CD4-positive, alpha-beta memory T cell (primary cell): ENCODE data around the gene CCDC50. TPM values are rescaled to one million over a fixed set of nuclear protein-coding genes. Genes with fewer than 3 reads are reported as not detected.
A peak's percentile ranks its signal among the peaks of the same experiment; 100 is the strongest.

Experiments used
- CTCF ChIA-PET: fragments of 350-600 bp; sonication (Branson Sonifier 250); formaldehyde crosslinking; loops from one replicate; lab custom pipeline; 2021; ENCODE audit warnings: inconsistent platforms; ENCODE audit not compliant: partially characterized antibody; lab: Charles Lee
- POLR2A ChIA-PET: fragments of 350-600 bp; sonication (Branson Sonifier 250); formaldehyde crosslinking; loops from one replicate; lab custom pipeline; 2021; ENCODE audit not compliant: partially characterized antibody; lab: Charles Lee
- DNase-seq, 5 donors: peaks; one replicate each; pipeline versions ENCODE4 v3.0.0 to v3.0.0-alpha.2; 2020 to 2022; ENCODE audit warnings: mixed read lengths in 1 of 5
- H3K27ac ChIP-seq: one replicate; pipeline ENCODE4 v1.7.0; 2013; ENCODE audit warnings: low read depth, low read length
- H3K27me3 ChIP-seq: 2 replicates; pipeline ENCODE4 v1.7.0; 2013; ENCODE audit warnings: mild to moderate bottlenecking, low read length, moderate library complexity; ENCODE audit not compliant: insufficient read depth
- H3K36me3 ChIP-seq: 2 replicates; pipeline ENCODE4 v1.7.0; 2013; ENCODE audit warnings: mild to moderate bottlenecking, low read length, moderate library complexity; ENCODE audit not compliant: insufficient read depth
- H3K4me1 ChIP-seq: 2 replicates; pipeline ENCODE4 v1.7.0; 2013; ENCODE audit warnings: mild to moderate bottlenecking, low read length, moderate library complexity; ENCODE audit not compliant: insufficient read depth
- H3K4me3 ChIP-seq, 2 donors: one replicate each; pipeline ENCODE4 v1.7.0; 2013; ENCODE audit warnings: low read length in 2 of 2, mild to moderate bottlenecking in 1 of 2
- H3K9me3 ChIP-seq, 2 donors: one replicate each; pipeline ENCODE4 v1.7.0; 2013; ENCODE audit warnings: low read length in 2 of 2, control low read depth in 1 of 2; ENCODE audit not compliant: control insufficient read depth in 1 of 2
- H3K27ac Mint-ChIP-seq, 7 donors: one replicate each; pipeline ENCODE4 v1.8.0; 2020 to 2021; ENCODE audit warnings: mixed read lengths in 7 of 7, mild to moderate bottlenecking in 6 of 7, inconsistent platforms in 3 of 7, moderate library complexity in 3 of 7
- H3K27me3 Mint-ChIP-seq, 2 donors: one replicate each; pipeline ENCODE4 v1.8.0; 2020 to 2021; ENCODE audit warnings: mixed read lengths in 2 of 2
- H3K36me3 Mint-ChIP-seq, 2 donors: one replicate each; pipeline ENCODE4 v1.8.0; 2020 to 2021; ENCODE audit warnings: mixed read lengths in 2 of 2, inconsistent platforms in 1 of 2, mild to moderate bottlenecking in 1 of 2
- H3K4me1 Mint-ChIP-seq, 4 donors: one replicate each; pipeline ENCODE4 v1.8.0; 2020 to 2021; ENCODE audit warnings: mixed read lengths in 4 of 4, mild to moderate bottlenecking in 1 of 4
- H3K4me3 Mint-ChIP-seq, 8 donors: one replicate each; pipeline ENCODE4 v1.8.0; 2020 to 2021; ENCODE audit warnings: mixed read lengths in 8 of 8, mild to moderate bottlenecking in 7 of 8, moderate library complexity in 6 of 8, inconsistent platforms in 3 of 8
- H3K9me3 Mint-ChIP-seq, 8 donors: one replicate each; pipeline ENCODE4 v1.8.0; 2020 to 2021; ENCODE audit warnings: mixed read lengths in 8 of 8, mild to moderate bottlenecking in 5 of 8, inconsistent platforms in 3 of 8, moderate library complexity in 1 of 8
- intact Hi-C: fragments of 100-400 bp; cut with micrococcal nuclease; formaldehyde crosslinking; loops from one replicate; pipeline ENCODE4 v1.15.1; 2023
- polyA plus RNA-seq, 2 donors: library from polyadenylated mRNA; unstranded; fragments of 300-500 nt; fragmentation: Illumina TruSeq; gene quantifications; one replicate each; pipeline ENCODE4 v1.2.3, GENCODE V29; 2021
- total RNA-seq, 2 experiments: library from RNA; stranded (reverse); gene quantifications; one replicate each; pipeline ENCODE4 v1.2.3, GENCODE V29; 2021

CCDC50 gene
- total and polyA plus RNA-seq, 4 experiments from 2014 or later = 3.8 to 10.1 (median 7.2) TPM

DNA sequence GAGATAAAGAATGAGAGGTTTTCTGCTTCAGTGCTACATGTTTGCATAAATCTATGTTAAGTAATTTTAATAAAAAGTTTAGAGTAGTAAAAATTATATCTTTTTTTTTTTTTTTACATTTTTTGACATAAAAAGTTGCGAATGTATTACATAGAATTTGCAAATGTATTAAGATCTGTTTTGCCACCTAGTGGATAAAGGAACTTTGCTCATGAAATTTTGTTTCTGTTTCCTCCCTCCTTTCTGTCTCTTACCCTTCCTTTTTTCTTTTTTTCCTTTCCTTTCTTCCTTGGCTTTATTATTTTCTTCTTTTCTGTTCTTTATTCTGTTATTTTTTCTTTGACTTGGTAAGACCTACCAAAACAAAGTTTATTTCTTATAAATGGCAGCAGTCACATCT lies 59.6 kb downstream of the CCDC50 start:
- no peaks in the 10 kb centered on the region for H3K4me1 ChIP-seq
- ChIA-PET CTCF (no interaction called here), POLR2A (no interaction called here)
- intact Hi-C loops = no loop called here
- no peaks in the 10 kb centered on the region for H3K4me1 Mint-ChIP-seq
- peaks cover 0 to 2% (median 0%) of the 10 kb centered on the region in 8 donors for H3K9me3 Mint-ChIP-seq
- H3K27ac Mint-ChIP-seq = no peak overlapping the region
- no peaks in the 10 kb centered on the region for H3K27me3 Mint-ChIP-seq
- no peaks in the 10 kb centered on the region for H3K9me3 ChIP-seq
- no peaks in the 10 kb centered on the region for H3K27me3 ChIP-seq
- no peaks in the 10 kb centered on the region for H3K36me3 ChIP-seq
- no peak for DNase-seq
- H3K4me3 Mint-ChIP-seq = no peak overlapping the region
- no peak overlapping the region for H3K27ac ChIP-seq
- no peak overlapping the region for H3K4me3 ChIP-seq
- H3K36me3 Mint-ChIP-seq = peaks cover 2 to 5% of the 10 kb centered on the region in 2 donors

DNA sequence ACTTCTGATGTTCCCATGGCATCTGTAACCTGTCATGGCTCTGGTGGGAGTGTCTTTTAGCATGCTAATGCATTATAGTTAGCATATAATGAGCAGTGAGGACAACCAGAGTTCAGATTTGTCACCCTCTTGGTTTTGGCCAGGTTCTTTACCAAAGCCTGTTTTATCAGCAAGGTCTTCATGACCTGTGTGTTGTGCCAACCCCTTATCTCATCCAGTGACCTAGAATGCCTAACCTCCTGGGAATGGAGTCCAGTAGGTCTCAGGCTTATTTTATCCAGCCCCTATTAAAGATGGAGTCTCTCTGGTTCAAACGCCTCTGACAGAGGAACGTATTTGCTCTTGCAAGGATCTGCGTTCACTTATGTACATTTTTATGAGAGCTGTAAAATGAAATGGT lies 61.4 kb downstream of the CCDC50 start:
- intact Hi-C loops = no loop called here
- Mint-ChIP-seq H3K27ac (no peak overlapping the region), H3K27me3 (no peaks in the 10 kb centered on the region)

DNA sequence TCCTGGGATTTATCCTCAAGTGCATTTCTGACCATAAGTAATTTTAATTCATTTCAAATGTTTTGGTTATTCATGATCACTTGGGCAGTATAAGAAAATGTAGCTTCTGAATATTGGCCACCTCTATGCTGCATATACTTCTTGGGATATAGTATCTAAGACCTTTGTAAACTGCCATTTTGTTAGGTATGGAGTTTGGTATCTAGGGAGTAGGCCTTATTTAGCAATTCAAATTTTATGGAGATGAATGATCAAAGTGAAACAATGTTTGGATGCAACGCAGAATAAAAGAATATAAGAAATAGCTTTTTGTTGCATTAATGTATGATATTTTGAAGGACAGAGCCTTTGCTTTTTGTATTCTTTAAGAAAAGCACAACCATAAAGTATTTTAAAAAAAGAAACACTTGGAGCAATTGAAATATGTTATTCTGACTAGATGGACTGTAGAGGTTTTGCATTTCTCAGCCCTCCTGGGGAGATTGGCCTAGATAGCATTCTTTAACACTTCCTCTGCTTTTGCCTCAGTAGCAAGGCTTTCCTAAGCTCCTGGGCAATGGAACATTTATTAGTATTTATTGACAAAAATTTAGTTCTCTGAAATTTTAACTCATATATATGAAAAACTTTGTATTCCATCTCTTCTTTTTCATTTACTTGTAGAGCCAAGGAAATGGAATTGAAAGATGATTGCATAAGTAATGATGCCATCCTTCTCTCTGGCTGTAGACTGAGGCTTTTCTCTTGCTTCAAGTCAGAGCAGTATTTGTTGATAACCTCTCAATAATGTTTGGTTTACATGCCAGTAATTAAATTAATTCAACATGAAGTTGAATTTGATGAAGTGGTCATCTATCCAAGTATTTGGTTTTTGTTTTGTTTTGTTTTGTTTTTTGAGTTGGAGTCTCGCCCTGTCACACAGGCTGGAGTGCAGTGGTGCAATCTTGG lies 62.9 kb downstream of the CCDC50 start:
- Mint-ChIP-seq H3K36me3 (peaks cover 2 to 4% of the 10 kb centered on the region in 2 donors), H3K4me1 (no peaks in the 10 kb centered on the region), H3K4me3 (no peak overlapping the region), H3K9me3 (no peaks in the 10 kb centered on the region), H3K27me3 (no peaks in the 10 kb centered on the region), H3K27ac (no peak overlapping the region)
- intact Hi-C loops = no loop called here
- Histone ChIP-seq H3K9me3 (no peaks in the 10 kb centered on the region), H3K4me1 (no peaks in the 10 kb centered on the region), H3K27me3 (no peaks in the 10 kb centered on the region), H3K27ac (no peak overlapping the region), H3K4me3 (no peak overlapping the region), H3K36me3 (no peaks in the 10 kb centered on the region)
- no peak for DNase-seq
- ChIA-PET CTCF (no interaction called here), POLR2A (no interaction called here)

More for the DNA sequence above, 61.4 kb downstream of the CCDC50 start:
- H3K4me1 Mint-ChIP-seq = no peaks in the 10 kb centered on the region
- H3K9me3 Mint-ChIP-seq = peaks cover 0 to 2% (median 0%) of the 10 kb centered on the region in 8 donors
- Histone ChIP-seq H3K27me3 (no peaks in the 10 kb centered on the region), H3K27ac (no peak overlapping the region), H3K4me1 (no peaks in the 10 kb centered on the region), H3K9me3 (no peaks in the 10 kb centered on the region), H3K36me3 (no peaks in the 10 kb centered on the region), H3K4me3 (no peak overlapping the region)
- H3K36me3 Mint-ChIP-seq = peaks cover 2 to 4% of the 10 kb centered on the region in 2 donors
- no peak overlapping the region for H3K4me3 Mint-ChIP-seq
- POLR2A ChIA-PET = no interaction called here
- no peak for DNase-seq
- CTCF ChIA-PET = no interaction called here

DNA sequence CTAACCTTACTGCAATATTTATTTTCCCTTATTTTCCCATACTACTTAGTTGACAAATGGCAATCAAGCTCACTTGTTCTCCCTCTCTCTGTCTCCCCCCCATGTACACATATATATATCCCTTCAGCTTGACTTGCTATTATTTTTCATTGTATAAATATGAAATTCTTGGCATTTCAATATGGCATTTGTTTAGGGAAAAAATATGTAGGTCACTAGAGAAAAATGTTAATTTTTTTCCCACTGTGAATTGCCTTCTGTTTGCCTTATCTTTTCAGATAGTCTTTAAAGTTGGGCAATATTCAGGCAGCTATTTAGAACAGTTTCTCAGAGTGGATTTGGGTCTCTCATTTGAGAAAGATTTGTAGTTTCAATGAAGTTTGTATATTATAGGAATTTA lies 64.0 kb downstream of the CCDC50 start:
- no peak overlapping the region for H3K4me3 Mint-ChIP-seq
- ChIA-PET CTCF (no interaction called here), POLR2A (no interaction called here)
- H3K27me3 ChIP-seq = no peaks in the 10 kb centered on the region
- H3K36me3 ChIP-seq = no peaks in the 10 kb centered on the region
- H3K9me3 Mint-ChIP-seq = no peaks in the 10 kb centered on the region
- no peaks in the 10 kb centered on the region for H3K27me3 Mint-ChIP-seq
- H3K4me1 ChIP-seq = no peaks in the 10 kb centered on the region
- H3K36me3 Mint-ChIP-seq = peaks cover 0 to 4% of the 10 kb centered on the region in 2 donors
- H3K4me1 Mint-ChIP-seq = no peaks in the 10 kb centered on the region
- H3K4me3 ChIP-seq = no peak overlapping the region
- DNase-seq = no peak
- H3K27ac ChIP-seq = no peak overlapping the region
- no peak overlapping the region for H3K27ac Mint-ChIP-seq
- no peaks in the 10 kb centered on the region for H3K9me3 ChIP-seq
- intact Hi-C loops = no loop called here

DNA sequence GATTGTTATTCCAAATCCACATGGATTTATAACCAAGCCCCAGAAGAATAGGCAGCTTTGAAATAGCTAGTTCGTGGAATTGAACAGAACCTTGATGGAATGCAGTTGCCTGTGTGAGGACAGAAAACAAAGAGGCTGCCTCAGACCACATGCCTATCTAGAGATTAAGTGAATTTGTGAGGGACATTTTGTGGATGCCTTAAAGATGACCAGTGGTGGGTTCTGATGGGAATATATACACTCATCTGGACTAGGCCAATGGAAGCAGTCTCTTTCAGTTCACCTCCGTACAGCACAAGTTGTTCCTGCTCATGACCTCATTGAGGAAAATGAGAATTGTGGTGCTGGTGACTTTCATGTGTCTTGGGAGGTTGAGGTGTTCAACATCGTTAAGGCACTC lies 68.6 kb downstream of the CCDC50 start:
- CTCF ChIA-PET = no interaction called here
- H3K4me3 ChIP-seq = no peak overlapping the region

DNA sequence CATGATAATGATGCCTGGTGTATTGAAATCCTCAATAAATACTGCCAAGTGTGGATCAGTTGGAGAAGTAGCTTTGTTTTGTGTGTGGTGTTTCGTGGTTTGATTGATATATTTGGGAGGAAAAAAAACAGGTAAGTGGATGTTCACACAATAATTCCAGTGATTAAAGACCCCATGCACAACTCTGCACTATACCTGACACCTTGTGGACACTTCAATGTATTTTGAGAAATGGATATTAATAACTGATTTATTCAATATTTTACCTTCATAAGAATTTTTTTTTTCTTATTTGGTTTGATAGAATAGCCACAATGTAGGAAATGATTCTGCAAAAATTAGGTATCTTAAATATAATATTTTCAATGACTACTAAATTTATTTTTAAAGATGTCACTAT lies 69.4 kb downstream of the CCDC50 start:
- Histone ChIP-seq H3K4me3 (no peak overlapping the region), H3K27ac (no peak overlapping the region), H3K27me3 (no peaks in the 10 kb centered on the region), H3K9me3 (no peaks in the 10 kb centered on the region), H3K36me3 (no peaks in the 10 kb centered on the region), H3K4me1 (no peaks in the 10 kb centered on the region)
- no peaks in the 10 kb centered on the region for H3K27me3 Mint-ChIP-seq
- no peak overlapping the region for H3K4me3 Mint-ChIP-seq
- intact Hi-C loops = no loop called here
- peaks cover 0 to 5% (median 0%) of the 10 kb centered on the region in 8 donors for H3K9me3 Mint-ChIP-seq
- peaks cover 0 to 2% of the 10 kb centered on the region in 2 donors for H3K36me3 Mint-ChIP-seq
- H3K4me1 Mint-ChIP-seq = no peaks in the 10 kb centered on the region
- ChIA-PET POLR2A (no interaction called here), CTCF (no interaction called here)
- H3K27ac Mint-ChIP-seq = no peak overlapping the region
- DNase-seq = no peak

More for the DNA sequence above, 68.6 kb downstream of the CCDC50 start:
- H3K27me3 ChIP-seq = no peaks in the 10 kb centered on the region
- no peaks in the 10 kb centered on the region for H3K4me1 ChIP-seq
- H3K9me3 ChIP-seq = no peaks in the 10 kb centered on the region
- H3K4me3 Mint-ChIP-seq = no peak overlapping the region
- H3K27ac Mint-ChIP-seq = no peak overlapping the region
- H3K4me1 Mint-ChIP-seq = no peaks in the 10 kb centered on the region
- no peaks in the 10 kb centered on the region for H3K27me3 Mint-ChIP-seq
- POLR2A ChIA-PET = no interaction called here
- peaks cover 0 to 5% (median 0%) of the 10 kb centered on the region in 8 donors for H3K9me3 Mint-ChIP-seq
- peaks cover 0 to 2% of the 10 kb centered on the region in 2 donors for H3K36me3 Mint-ChIP-seq
- H3K36me3 ChIP-seq = no peaks in the 10 kb centered on the region
- H3K27ac ChIP-seq = no peak overlapping the region
- DNase-seq = no peak
- intact Hi-C loops = no loop called here

DNA sequence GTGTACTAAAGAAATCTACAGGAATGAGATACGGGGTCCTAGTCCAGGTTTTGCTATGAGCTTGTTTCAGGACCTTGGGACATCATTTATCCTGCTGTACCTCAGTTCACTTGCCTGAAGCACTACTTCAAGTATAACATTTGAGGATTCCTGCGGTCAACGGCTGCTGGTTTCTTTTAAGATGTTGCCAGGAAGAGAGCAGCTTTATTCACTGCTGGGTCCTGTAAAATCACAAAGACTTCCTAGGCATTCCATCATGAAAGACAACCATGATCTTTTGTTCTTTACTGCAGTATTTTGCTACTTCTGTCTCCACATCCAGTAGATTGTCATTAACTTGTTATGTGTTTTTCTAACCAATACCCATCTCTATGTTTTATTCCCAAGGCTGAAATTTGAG lies 70.7 kb downstream of the CCDC50 start:
- ChIA-PET CTCF (no interaction called here), POLR2A (no interaction called here)
- no peak overlapping the region for H3K27ac ChIP-seq
- H3K4me3 Mint-ChIP-seq = no peak overlapping the region
- peak overlapping the region in 1 of 7 donors; percentile 20 for H3K27ac Mint-ChIP-seq
- H3K4me1 ChIP-seq = no peaks in the 10 kb centered on the region
- H3K9me3 Mint-ChIP-seq = peaks cover 0 to 5% (median 0%) of the 10 kb centered on the region in 8 donors
- H3K9me3 ChIP-seq = no peaks in the 10 kb centered on the region
- intact Hi-C loops = no loop called here
- no peaks in the 10 kb centered on the region for H3K36me3 ChIP-seq
- H3K4me3 ChIP-seq = no peak overlapping the region
- H3K36me3 Mint-ChIP-seq = peaks cover 0 to 2% of the 10 kb centered on the region in 2 donors
- H3K27me3 Mint-ChIP-seq = no peaks in the 10 kb centered on the region
- no peaks in the 10 kb centered on the region for H3K27me3 ChIP-seq
- no peak for DNase-seq
- H3K4me1 Mint-ChIP-seq = no peaks in the 10 kb centered on the region
